Left lung (tissue), 10 donors: ENCODE results near the gene ALDH3B2. TPM values are rescaled to one million over a fixed set of nuclear protein-coding genes. Genes with fewer than 3 reads are reported as not detected.

Source experiments
- ATAC-seq: fragments of 200-7000 bp; cut with Tn5 transposase; one replicate; pipeline ENCODE4 v1.9.1; 2020; ENCODE audit warnings: moderate library complexity
- DNase-seq, 4 donors: peaks; one replicate each; pipeline ENCODE4 v3.0.0-alpha.2; 2013 to 2020
- H3K27ac ChIP-seq, 2 donors: fragments of 200-600 bp; sonication (generic) in 1 of 2; one replicate each; pipeline versions ENCODE4 v1.5.0 to v1.8.0; 2020 to 2021
- H3K27me3 ChIP-seq, 2 donors: fragments of 200-600 bp; sonication (generic) in 1 of 2; one replicate each; pipeline versions ENCODE4 v1.5.0 to v1.8.0; 2020 to 2021
- H3K36me3 ChIP-seq, 2 donors: fragments of 200-600 bp; sonication (generic) in 1 of 2; one replicate each; pipeline versions ENCODE4 v1.5.0 to v1.8.0; 2020 to 2021
- H3K4me1 ChIP-seq, 2 donors: fragments of 200-600 bp; one replicate each; pipeline ENCODE4 v1.8.0; 2021
- H3K4me3 ChIP-seq, 2 donors: fragments of 200-600 bp; sonication (generic) in 1 of 2; one replicate each; pipeline versions ENCODE4 v1.5.0 to v1.8.0; 2020 to 2021; ENCODE audit warnings: mild to moderate bottlenecking in 1 of 2
- H3K9me3 ChIP-seq, 2 donors: fragments of 200-600 bp; sonication (generic) in 1 of 2; one replicate each; pipeline versions ENCODE4 v1.5.0 to v1.8.0; 2020 to 2021
- intact Hi-C, 2 donors: fragments of 100-400 bp; cut with DNase I; formaldehyde crosslinking; loops; one replicate each; pipeline versions ENCODE4 v1.11.2 to v1.14.2; 2022
- polyA plus RNA-seq, 6 donors: library from polyadenylated mRNA; unstranded; fragments of 120-200 nt; gene quantifications; one replicate each; pipeline ENCODE4 v1.2.1, GENCODE V29; 2013; ENCODE audit not compliant: insufficient read length in 6 of 6
- total RNA-seq, 2 donors: library from RNA; stranded (reverse); fragmentation: NEBNext Ultra II Directional; extraction: Animal tissue kit (Norgen Biotek cat#: 25700); gene quantifications; one replicate each; pipeline ENCODE4 v1.2.1, GENCODE V29; 2021
- TF ChIP-seq, protein P1 (sequence below), 2 donors: fragments of 200-600 bp; sonication (generic) in 1 of 2; IDR thresholded peaks; one replicate each; pipeline versions ENCODE4 v1.5.0 to v1.8.0; 2021; ENCODE audit warnings: antibody characterized with exemption in 2 of 2
- donor health status: DM: no; HTN: yes; CAD: no.
- donor health status: DM: no; HTN: no; CAD: no.

The ALDH3B2 gene
- total and polyA plus RNA-seq, 8 donors = 0.79 to 1.7 (median 0.98) TPM

DNA sequence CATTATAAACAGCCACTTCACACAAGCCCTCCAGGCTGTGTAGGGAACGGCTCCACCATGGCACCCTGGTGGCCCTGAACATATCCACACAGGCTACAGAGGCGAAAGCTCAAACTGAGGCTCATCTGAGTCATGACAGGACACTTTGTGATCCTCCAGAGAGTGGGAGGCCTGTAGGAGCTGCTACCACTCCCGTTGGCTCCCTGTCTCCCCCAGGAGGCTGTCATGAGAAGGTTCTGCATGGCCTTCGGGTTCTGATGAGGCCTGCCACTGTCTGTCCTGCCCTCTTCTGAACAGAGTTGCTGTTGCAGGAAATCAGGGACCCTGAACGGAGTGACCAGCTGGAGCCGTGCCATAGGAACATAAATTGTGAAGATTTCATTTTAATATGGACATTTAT is 23.8 kb upstream of the ALDH3B2 start:
- TF ChIP-seq, protein P1, sequence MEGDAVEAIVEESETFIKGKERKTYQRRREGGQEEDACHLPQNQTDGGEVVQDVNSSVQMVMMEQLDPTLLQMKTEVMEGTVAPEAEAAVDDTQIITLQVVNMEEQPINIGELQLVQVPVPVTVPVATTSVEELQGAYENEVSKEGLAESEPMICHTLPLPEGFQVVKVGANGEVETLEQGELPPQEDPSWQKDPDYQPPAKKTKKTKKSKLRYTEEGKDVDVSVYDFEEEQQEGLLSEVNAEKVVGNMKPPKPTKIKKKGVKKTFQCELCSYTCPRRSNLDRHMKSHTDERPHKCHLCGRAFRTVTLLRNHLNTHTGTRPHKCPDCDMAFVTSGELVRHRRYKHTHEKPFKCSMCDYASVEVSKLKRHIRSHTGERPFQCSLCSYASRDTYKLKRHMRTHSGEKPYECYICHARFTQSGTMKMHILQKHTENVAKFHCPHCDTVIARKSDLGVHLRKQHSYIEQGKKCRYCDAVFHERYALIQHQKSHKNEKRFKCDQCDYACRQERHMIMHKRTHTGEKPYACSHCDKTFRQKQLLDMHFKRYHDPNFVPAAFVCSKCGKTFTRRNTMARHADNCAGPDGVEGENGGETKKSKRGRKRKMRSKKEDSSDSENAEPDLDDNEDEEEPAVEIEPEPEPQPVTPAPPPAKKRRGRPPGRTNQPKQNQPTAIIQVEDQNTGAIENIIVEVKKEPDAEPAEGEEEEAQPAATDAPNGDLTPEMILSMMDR (IDR thresholded peaks at IDR 0.05) = no peak
- Histone ChIP-seq H3K36me3 (no peaks in the 10 kb centered on the region), H3K27me3 (peaks cover 0 to 17% of the 10 kb centered on the region in 2 donors), H3K4me1 (no peaks in the 10 kb centered on the region), H3K27ac (no peak overlapping the region), H3K4me3 (no peak overlapping the region), H3K9me3 (no peaks in the 10 kb centered on the region)
- ATAC-seq = no peak
- intact Hi-C loops = no loop called here
- no peak for DNase-seq

- no peaks in the 10 kb centered on the region for H3K36me3 ChIP-seq
- no peak for DNase-seq
- H3K9me3 ChIP-seq = no peaks in the 10 kb centered on the region
- peaks cover 0 to 17% of the 10 kb centered on the region in 2 donors for H3K27me3 ChIP-seq
- TF ChIP-seq, protein P1 (IDR thresholded peaks at IDR 0.05) = no peak
- no peak overlapping the region for H3K27ac ChIP-seq
- H3K4me1 ChIP-seq = no peaks in the 10 kb centered on the region
- intact Hi-C loops = no loop called here
- H3K4me3 ChIP-seq = no peak overlapping the region
- ATAC-seq = no peak
Measured at GRCh38 chr11:67697846-67698245, 23.4 kb upstream of the ALDH3B2 start.

DNA sequence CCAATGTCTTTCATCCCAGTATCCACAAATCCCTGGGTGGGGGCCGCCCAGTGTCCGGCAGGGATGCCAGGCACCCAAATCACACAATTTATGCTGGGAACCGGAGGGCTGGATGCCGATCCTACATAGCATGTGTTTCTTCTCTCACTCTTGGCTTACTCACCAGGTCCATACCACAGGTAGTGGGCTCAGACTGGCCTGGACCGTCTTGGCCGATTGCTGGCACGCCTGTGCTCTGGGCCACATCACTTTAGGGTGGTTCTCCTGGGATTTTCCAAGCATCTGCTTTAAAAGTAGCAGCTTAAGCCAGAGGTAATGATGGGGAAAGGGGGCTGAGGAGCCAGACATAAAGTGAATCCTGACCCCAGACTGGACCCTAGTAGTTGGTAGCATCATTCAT is 22.6 kb upstream of the ALDH3B2 start:
- peaks cover 0 to 14% of the 10 kb centered on the region in 2 donors for H3K27me3 ChIP-seq
- intact Hi-C loops = no loop called here
- no peak overlapping the region for H3K27ac ChIP-seq
- no peaks in the 10 kb centered on the region for H3K9me3 ChIP-seq
- TF ChIP-seq, protein P1 (IDR thresholded peaks at IDR 0.05) = no peak
- no peak overlapping the region for H3K4me3 ChIP-seq
- no peaks in the 10 kb centered on the region for H3K36me3 ChIP-seq
- ATAC-seq (no peak), DNase-seq (no peak)
- H3K4me1 ChIP-seq = no peaks in the 10 kb centered on the region

DNA sequence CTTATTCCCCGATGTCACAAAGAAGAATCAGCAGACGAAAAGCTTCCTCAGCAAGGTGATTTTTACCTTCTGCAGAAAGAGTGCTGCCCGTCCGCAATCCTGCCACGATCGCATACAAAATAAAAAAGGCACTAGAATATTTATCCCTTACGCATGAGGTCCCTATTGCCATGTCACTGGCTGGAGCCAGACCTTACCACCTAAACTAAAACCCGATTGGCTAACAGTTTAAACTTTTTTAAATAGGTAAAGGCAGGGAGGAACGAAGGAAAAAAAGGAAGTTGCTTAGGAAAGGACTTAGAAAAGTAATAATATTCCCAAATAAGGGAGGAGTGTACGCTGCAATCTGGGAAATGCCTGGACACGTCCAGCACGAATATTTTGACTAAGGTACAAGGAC is 21.2 kb upstream of the ALDH3B2 start:
- Histone ChIP-seq H3K9me3 (no peaks in the 10 kb centered on the region), H3K4me1 (no peaks in the 10 kb centered on the region), H3K4me3 (no peak overlapping the region), H3K36me3 (no peaks in the 10 kb centered on the region), H3K27ac (no peak overlapping the region), H3K27me3 (peaks cover 0 to 11% of the 10 kb centered on the region in 2 donors)
- intact Hi-C loops = no loop called here
- TF ChIP-seq, protein P1 (IDR thresholded peaks at IDR 0.05) = no peak
- no peak for ATAC-seq
- DNase-seq = no peak

DNA sequence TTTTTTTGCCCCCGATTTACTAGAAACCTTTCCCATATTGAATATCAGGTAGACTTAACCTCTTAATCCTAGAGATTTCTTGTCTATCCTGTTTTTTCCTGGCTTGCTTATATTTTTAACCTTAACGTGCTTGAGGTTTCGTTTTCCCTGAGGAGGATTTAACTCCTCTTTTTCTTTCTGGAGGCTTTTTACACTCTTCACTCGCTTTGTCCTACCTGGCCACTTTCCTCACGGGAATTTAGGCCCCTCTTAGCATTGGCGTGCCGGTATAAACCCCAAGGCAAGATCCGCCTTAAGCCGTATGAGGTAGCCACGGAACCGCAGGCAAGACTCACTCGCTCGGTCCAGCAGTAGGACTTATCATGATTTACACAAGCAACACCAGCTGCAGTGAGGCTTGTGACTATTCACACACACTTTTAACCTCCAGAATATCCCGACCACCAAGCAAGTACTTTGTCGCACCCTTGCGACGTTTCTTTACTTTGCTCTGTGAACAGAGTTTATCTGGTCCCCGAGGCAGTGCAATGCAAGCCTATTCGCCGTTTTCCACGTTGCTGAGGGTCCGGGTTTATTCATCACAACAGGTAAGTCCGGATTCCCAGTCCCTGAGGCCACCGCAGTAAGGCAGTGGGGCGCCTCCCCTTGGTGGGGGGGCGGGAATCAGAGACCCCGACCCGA is 20.6 kb upstream of the ALDH3B2 start:
- TF ChIP-seq, protein P1 (IDR thresholded peaks at IDR 0.05) = no peak
- intact Hi-C loops = no loop called here
- ATAC-seq = no peak

More for the DNA sequence above, 20.6 kb upstream of the ALDH3B2 start:
- Histone ChIP-seq H3K4me3 (no peak overlapping the region), H3K27me3 (peaks cover 0 to 7% of the 10 kb centered on the region in 2 donors), H3K9me3 (no peaks in the 10 kb centered on the region), H3K36me3 (no peaks in the 10 kb centered on the region), H3K27ac (no peak overlapping the region), H3K4me1 (no peaks in the 10 kb centered on the region)
- no peak for DNase-seq
